ENCODE measurements around the gene COL25A1.

GRCh38 chr4:109206620-109207019, 95.8 kb downstream of the COL25A1 start:
- TF ChIP-seq FOXK2 (IDR thresholded peaks at IDR 0.05) (no peak), CTBP1 (IDR thresholded peaks at IDR 0.05; ENCODE audit: borderline replicate concordance) (no peak), NFRKB (IDR thresholded peaks at IDR 0.05) (no peak), HDGF (IDR thresholded peaks at IDR 0.05; ENCODE audit: borderline replicate concordance) (no peak), SP1 (IDR thresholded peaks at IDR 0.05) (no peak), TARDBP (IDR thresholded peaks at IDR 0.05) (no peak), SUZ12 (IDR thresholded peaks at IDR 0.05) (no peak)
